Keratinocyte (primary cell): ENCODE data around the gene SLC12A8. TPM values are rescaled to one million over a fixed set of nuclear protein-coding genes. Genes with fewer than 3 reads are reported as not detected.
A peak's percentile ranks its signal among the peaks of the same experiment; 100 is the strongest.

Source experiments
- DNase-seq: peaks from one replicate; pipeline ENCODE4 v3.0.0-alpha.2; 2011; ENCODE audit warnings: low read depth, missing footprints, low spot score
- FAIRE-seq: peaks from 2 replicates; lab custom pipeline; 2011; peaks lifted over from hg19 to GRCh38; lab: Jason Lieb, UNC
- H2AFZ ChIP-seq: 2 replicates; pipeline ENCODE4 v1.6.0; 2012; ENCODE audit warnings: low read length, control low read depth, inconsistent platforms; ENCODE audit not compliant: control insufficient read depth
- H3K27ac ChIP-seq: 2 replicates; pipeline ENCODE4 v1.5.1; 2011; ENCODE audit warnings: low read length; ENCODE audit not compliant: control insufficient read depth, insufficient read depth
- H3K27me3 ChIP-seq: 3 replicates; pipeline ENCODE4 v1.6.0; 2011; ENCODE audit warnings: low read length; ENCODE audit not compliant: control insufficient read depth, insufficient read depth; ENCODE audit errors: extremely low read depth
- H3K36me3 ChIP-seq, 2 experiments: 2 replicates in 1 of 2; 3 replicates in 1 of 2; pipeline ENCODE4 v1.5.1; 2011; ENCODE audit warnings: low read length in 2 of 2, mild to moderate bottlenecking in 1 of 2; ENCODE audit not compliant: control insufficient read depth in 2 of 2, insufficient read depth in 2 of 2; ENCODE audit errors: extremely low read depth in 1 of 2
- H3K4me1 ChIP-seq: 3 replicates; pipeline ENCODE4 v1.5.1; 2011; ENCODE audit warnings: low read length; ENCODE audit not compliant: control insufficient read depth, insufficient read depth; ENCODE audit errors: extremely low read depth
- H3K4me2 ChIP-seq: 3 replicates; pipeline ENCODE4 v1.6.0; 2011; ENCODE audit warnings: low read depth, low read length; ENCODE audit not compliant: control insufficient read depth, insufficient read depth; ENCODE audit errors: extremely low read depth
- H3K4me3 ChIP-seq, 3 experiments: fragments of 200-600 bp in 1 of 3; sonication (generic) in 1 of 3; 2 replicates in 2 of 3; 3 replicates in 1 of 3; pipeline ENCODE4 v1.5.1; 2011 to 2016; ENCODE audit warnings: low read length in 3 of 3, mild to moderate bottlenecking in 3 of 3, control low read depth in 2 of 3, inconsistent platforms in 1 of 3, low read depth in 1 of 3, mixed read lengths in 1 of 3, mixed run types in 1 of 3, moderate library complexity in 1 of 3; ENCODE audit not compliant: control insufficient read depth in 2 of 3, insufficient read depth in 2 of 3; ENCODE audit errors: extremely low read depth in 1 of 3
- H3K79me2 ChIP-seq: 2 replicates; pipeline ENCODE4 v1.6.0; 2012; ENCODE audit warnings: low read length; ENCODE audit not compliant: control insufficient read depth, insufficient read depth
- H3K9ac ChIP-seq: 3 replicates; pipeline ENCODE4 v1.6.0; 2011; ENCODE audit warnings: low read length; ENCODE audit not compliant: control insufficient read depth, insufficient read depth; ENCODE audit errors: extremely low read depth
- H3K9me1 ChIP-seq: 3 replicates; pipeline ENCODE4 v1.6.0; 2011; ENCODE audit warnings: low read length; ENCODE audit not compliant: control insufficient read depth, insufficient read depth; ENCODE audit errors: extremely low read depth
- H3K9me3 ChIP-seq: 2 replicates; pipeline ENCODE4 v1.5.1; 2012; ENCODE audit warnings: low read depth, low read length; ENCODE audit not compliant: control insufficient read depth
- H4K20me1 ChIP-seq: 3 replicates; pipeline ENCODE4 v1.6.0; 2011; ENCODE audit warnings: low read length; ENCODE audit not compliant: control insufficient read depth, insufficient read depth; ENCODE audit errors: extremely low read depth
- CTCF ChIP-seq, 3 experiments: IDR thresholded peaks in 1 of 3; conservative IDR thresholded peaks in 1 of 3; optimal IDR thresholded peaks in 1 of 3; 2 replicates in 2 of 3; 3 replicates in 1 of 3; pipeline versions ENCODE3 to v1.5.1; 2011; ENCODE audit warnings: low read length in 3 of 3, mild to moderate bottlenecking in 3 of 3, moderate library complexity in 2 of 3, control low read depth in 1 of 3, inconsistent platforms in 1 of 3; ENCODE audit not compliant: insufficient read depth in 2 of 3; ENCODE audit errors: extremely low read depth in 1 of 3
- EZH2 ChIP-seq: IDR thresholded peaks from one replicate; pipeline ENCODE4 v1.6.1; 2012; ENCODE audit warnings: inconsistent platforms, mild to moderate bottlenecking, low read length, moderate library complexity
- dilution Hi-C: fragments of 300-500 bp; cut with MboI; formaldehyde crosslinking; loops from one replicate; pipeline ENCODE4 v1.7.0; 2020; ENCODE audit warnings: low sequenced_read_pairs; ENCODE audit not compliant: extremely low pct_ligation_motif_present
- polyA plus RNA-seq, 5 experiments: library from polyadenylated mRNA; depleted of rRNA in 3 of 5; stranded (reverse) in 3 of 5; stranded (forward) in 1 of 5; unstranded in 1 of 5; fragments of >200 nt; gene quantifications; 1 replicate in 1 of 5; 2 replicates in 3 of 5; 3 replicates in 1 of 5; pipeline versions ENCODE4 v1.2.1 to v1.2.3, GENCODE V29; 2011 to 2012; ENCODE audit warnings: missing spikeins in 2 of 5, low read depth in 1 of 5, low replicate concordance in 1 of 5

SLC12A8 gene
- polyA plus RNA-seq, 1 donor (not counting 4 experiments of a cell fraction or from before 2014, with no cell fraction given), result 6.9 TPM

- peak overlapping the region; percentile 1 for H3K4me2 ChIP-seq
These were observed 18.3 kb downstream of the SLC12A8 start for GRCh38 chr3:125194061-125194848.

GRCh38 chr3:125192190-125193035 is 20.1 kb downstream of the SLC12A8 start:
- Histone ChIP-seq H3K27me3 (no peaks in the 10 kb centered on the region), H3K9me1 (no peaks in the 10 kb centered on the region), H2AFZ (no peak overlapping the region), H3K4me3 (no peak overlapping the region), H3K4me2 (no peak overlapping the region), H4K20me1 (no peaks in the 10 kb centered on the region), H3K9me3 (no peaks in the 10 kb centered on the region), H3K36me3 (peaks cover 17 to 20% of the 10 kb centered on the region in 2 experiments), H3K9ac (no peak overlapping the region), H3K4me1 (peaks cover 15% of the 10 kb centered on the region), H3K79me2 (no peaks in the 10 kb centered on the region), H3K27ac (no peak overlapping the region)
- FAIRE-seq, result no peak
- no peak for DNase-seq
- dilution Hi-C loops, result no loop called here
- TF ChIP-seq EZH2 (no peak), CTCF (optimal IDR thresholded peaks at IDR 0.05 in 1 of 3, IDR thresholded peaks at IDR 0.05 in 1 of 3, conservative IDR thresholded peaks at IDR 0.05 in 1 of 3; ENCODE audit: extremely low read depth in 1 of 3, insufficient read depth in 2 of 3, low read length in 3 of 3) (no peak)

More at GRCh38 chr3:125194061-125194848, 18.3 kb downstream of the SLC12A8 start:
- peak; percentile 89 for FAIRE-seq
- no peaks in the 10 kb centered on the region for H4K20me1 ChIP-seq
- H3K9ac ChIP-seq, result no peak overlapping the region
- no peaks in the 10 kb centered on the region for H3K27me3 ChIP-seq
- TF ChIP-seq CTCF (optimal IDR thresholded peaks at IDR 0.05 in 1 of 3, IDR thresholded peaks at IDR 0.05 in 1 of 3, conservative IDR thresholded peaks at IDR 0.05 in 1 of 3; ENCODE audit: extremely low read depth in 1 of 3, insufficient read depth in 2 of 3, low read length in 3 of 3) (peak in 1 of 3 experiments; percentile 2), EZH2 (no peak)
- dilution Hi-C loops, result no loop called here
- no peak overlapping the region for H2AFZ ChIP-seq
- peaks cover 11% of the 10 kb centered on the region in 2 experiments for H3K36me3 ChIP-seq
- peaks cover 15% of the 10 kb centered on the region for H3K4me1 ChIP-seq
- H3K4me3 ChIP-seq, result no peak overlapping the region
- H3K9me3 ChIP-seq, result no peaks in the 10 kb centered on the region
- H3K79me2 ChIP-seq, result no peaks in the 10 kb centered on the region
- no peak overlapping the region for H3K27ac ChIP-seq
- no peaks in the 10 kb centered on the region for H3K9me1 ChIP-seq
- peak; percentile 42 for DNase-seq
